Stimulated activated CD4-positive, alpha-beta T cell treated with anti-CD3 and anti-CD28 coated beads, TNF-alpha, amount 100 ng/mL, for 4 hours (primary cell): ENCODE measurements around the gene PTK7.
A peak's percentile ranks its signal among the peaks of the same experiment; 100 is the strongest.
"Not testable (repeated sequence)": the region's sequence is repeated elsewhere in the genome, so short reads cannot be mapped to it uniquely, and the experiment has no call there.

Experiments
- DNase-seq, 3 experiments: peaks; one replicate each; pipeline ENCODE4 v3.0.0-alpha.2; 2020; ENCODE audit warnings: low read depth in 3 of 3

Gene PTK7

DNA sequence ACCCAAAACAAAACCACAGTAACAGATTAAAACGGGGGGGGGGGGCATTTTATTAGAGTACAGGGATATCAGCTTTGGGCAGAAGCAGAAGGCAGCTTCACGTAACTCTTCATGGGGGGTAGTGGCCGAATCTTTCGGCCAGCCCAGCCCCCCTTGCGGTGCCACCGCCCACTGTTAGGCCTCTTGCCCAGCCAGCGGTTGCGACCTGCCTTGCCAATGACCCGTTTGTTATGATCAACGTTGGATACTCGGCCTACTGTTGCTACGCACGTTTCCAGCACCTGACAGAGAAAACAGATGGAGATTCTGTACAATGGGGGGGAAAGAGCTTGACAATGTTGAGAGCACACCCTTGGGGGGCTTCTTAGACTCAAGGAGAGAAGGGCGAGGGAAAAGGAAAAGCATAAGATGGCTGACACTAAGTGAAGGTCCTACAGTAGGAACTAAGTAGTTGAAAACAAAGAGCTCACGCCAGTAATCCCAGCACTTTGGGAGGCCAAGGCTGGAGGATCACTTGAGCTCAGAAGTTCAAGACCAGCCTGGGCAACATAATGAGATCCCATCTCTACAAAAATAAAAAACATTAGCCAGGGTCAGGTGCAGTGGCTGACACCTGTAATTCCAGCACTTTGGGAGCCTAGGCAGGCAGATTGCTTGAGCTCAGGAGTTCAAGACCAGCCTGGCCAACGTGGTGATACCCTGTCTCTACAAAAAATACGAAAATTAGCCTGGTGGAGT, 21.7 kb upstream of the PTK7 start:
- no peak for DNase-seq

DNA sequence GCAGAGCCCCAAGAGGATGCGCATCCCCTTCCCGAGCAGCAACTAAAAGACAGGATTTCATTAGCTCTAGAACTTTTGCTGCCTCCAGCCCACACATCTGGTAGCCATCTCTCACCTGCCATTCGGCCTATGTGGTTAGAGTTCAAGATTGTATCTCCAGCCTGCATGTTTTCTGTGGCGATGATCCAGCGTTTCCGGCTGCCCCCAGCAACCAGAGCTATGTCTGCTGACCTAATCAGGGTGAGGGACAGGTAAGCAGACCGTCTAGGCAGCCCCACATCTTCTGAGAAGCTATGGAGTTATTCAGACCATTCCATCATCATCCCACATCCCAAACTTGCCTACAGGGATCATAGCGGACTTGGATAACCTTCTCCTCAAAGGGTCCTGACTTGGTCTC, 20.1 kb upstream of the PTK7 start:
- no peak for DNase-seq

DNA sequence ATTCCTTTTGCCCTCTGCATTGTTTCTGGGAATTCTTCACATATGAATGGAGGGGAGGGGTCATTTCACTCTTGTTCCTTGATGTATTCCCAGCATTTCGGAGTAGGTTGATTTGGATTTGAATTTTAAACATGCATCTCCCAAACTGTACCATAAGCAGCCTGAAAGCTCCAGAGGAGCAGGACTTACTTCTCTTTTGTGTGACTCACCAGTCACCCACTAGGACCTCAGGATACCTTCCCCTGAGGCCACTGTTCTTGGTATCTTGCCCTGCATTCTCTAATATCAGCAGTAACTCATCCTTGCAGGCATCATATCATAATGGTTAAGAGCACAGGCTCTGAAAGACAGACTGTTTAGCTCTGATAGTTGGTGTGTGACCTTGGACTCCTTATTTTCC, 17.6 kb upstream of the PTK7 start:
- no peak for DNase-seq

DNA sequence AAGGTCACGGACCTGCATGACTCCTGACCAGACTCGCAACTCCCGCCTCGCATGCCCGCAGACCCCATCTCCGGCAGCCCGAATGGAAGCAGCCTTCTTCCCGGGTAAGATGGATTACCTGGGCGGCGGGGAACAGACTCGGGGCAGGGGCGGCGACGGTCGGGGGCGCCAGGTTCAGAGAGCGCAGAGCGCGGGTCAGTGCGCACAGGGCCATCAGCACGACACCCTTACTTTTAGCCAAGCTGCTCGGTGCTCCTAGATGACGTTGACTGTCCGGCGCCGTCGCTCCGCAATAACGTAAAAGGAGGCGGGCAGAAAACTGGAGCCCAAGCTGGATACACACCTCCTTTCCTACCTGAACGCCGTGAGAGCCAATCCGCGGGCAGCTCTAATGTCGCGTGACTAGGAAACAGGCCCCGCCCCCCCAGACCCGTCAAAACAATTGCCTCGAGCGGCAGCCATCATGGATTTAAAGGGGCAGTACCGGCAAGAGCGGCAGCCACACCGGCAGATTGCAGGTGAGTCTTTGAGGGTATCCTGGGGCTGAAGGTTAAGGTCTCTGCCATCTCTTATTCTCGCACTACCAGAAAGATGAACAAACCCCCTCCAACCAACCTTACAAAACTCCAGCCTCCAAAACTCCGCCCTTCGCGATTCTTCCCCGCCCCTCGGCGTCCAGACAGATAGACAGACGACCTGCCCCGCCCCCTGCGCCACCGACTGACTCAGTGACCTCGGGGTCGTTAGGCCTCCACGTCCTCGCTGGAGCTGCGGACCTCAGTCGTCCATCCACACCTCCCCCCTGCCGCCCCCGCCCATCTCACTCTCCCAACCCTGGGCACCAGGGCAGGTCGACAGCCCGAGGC, 16.7 kb upstream of the PTK7 start, which contains the start of the genes KLC4 and MRPL2:
Gene KLC4 (plus strand): TSS at position 464 of the 866 bp plus-strand sequence. CDS start 1,705 bp downstream, outside the sequence.
Gene MRPL2 (minus strand): TSS at position 267 of the 866 bp plus-strand sequence. CDS start 53 bp downstream, at position 214.
- DNase-seq, result peak; percentile 87 to 98 (median 95)

DNA sequence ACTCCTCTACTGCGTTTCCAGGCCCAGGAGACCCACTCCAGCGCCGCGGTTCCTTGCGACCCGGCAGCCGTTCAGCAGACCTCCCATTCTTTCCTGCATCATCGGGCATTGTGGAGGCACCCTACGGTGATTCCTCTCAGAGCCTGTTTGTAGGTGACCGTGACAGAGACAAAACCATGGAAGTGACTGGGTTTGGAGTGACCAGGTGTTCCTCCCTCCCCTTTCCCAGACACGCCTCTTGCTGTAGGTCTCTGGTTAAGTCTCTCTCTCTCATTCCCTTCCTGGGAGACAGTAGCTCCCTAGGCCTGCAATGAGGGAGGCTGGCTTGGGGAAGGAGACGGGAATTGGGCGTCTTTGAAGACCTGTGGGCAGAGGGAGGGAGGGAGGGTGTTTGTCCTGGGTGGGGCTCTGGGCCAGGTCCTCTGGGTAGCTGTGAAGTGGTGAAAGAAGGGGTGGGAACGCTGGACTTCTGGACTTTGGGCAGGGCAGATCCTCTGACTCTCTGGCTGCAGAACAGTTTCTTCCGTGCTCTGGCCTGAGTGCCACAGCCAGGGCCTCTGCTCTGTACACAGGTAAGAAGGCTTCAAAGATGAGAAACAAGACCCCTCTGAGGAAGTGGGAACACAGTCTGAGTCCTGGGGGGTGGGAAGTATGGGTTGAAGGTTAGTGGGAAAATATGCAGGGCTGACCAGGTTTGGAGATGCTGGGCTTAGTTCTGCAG, 15.9 kb upstream of the PTK7 start:
- no peak for DNase-seq

DNA sequence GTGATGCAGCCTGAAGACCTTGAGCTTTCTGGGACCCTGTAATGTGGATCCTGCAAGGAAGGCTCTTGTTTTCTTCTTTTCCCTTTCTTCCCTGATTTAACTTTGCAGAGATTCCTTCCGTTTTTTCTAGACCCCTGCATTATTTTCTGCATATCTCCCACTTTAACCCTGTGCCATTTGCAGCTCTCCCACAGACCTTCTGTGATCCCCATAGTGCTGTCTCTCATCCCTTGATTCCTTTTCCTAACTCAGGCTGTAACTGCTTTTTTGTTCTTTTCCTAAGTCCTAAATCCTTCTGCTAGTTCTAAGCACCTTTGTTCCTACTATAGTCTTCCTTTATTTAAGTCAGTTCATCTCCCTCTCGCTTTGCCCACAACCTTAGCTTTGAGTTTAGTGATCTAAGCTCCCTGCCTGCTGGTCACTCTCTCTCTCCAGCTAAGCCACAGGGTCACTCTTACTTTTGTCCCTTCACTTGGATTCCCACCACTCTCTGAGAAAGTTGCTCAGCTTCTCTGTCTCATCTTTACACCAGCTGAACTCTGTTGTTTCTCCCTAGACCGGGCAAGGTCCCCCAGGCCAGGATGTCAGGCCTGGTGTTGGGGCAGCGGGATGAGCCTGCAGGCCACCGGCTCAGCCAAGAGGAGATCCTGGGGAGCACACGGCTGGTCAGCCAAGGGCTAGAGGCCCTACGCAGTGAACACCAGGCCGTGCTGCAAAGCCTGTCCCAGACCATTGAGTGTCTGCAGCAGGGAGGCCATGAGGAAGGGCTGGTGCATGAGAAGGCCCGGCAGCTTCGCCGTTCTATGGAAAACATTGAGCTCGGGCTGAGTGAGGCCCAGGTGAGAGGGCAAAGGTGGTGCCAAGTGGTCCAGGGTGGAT, 15.1 kb upstream of the PTK7 start:
- DNase-seq, result no peak

DNA sequence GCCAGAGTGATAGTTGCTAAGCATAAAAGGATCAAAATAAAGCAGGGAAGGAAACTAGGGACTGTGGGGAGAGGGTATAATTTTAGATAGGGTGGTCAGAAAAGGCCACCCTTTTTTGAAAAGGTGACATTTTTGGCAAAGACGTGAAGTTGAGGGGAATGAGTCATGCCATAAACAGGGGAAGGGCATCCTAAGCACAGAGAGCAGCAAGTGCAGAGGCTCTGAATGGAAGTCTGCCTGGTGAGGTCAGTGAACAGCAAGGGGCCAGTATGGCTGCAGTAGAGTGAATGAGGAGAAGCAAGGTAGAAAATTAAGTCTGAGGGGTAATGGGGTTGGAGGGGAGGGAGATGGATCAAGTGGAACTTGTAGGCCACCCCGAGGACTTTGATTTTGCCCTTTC, 14.3 kb upstream of the PTK7 start:
- DNase-seq, result no peak

DNA sequence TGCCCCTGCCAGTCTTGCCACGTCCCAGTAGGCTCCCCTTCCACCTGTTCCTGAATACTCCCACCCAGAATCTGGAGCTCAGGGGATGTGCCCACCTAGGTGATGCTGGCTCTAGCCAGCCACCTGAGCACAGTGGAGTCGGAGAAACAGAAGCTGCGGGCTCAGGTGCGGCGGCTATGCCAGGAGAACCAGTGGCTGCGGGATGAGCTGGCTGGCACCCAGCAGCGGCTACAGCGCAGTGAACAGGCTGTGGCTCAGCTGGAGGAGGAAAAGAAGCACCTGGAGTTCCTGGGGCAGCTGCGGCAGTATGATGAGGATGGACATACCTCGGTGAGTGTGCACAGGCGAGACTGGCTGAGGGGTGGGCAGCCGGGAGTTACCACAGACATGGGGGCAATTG, 13.3 kb upstream of the PTK7 start:
- no peak for DNase-seq

DNA sequence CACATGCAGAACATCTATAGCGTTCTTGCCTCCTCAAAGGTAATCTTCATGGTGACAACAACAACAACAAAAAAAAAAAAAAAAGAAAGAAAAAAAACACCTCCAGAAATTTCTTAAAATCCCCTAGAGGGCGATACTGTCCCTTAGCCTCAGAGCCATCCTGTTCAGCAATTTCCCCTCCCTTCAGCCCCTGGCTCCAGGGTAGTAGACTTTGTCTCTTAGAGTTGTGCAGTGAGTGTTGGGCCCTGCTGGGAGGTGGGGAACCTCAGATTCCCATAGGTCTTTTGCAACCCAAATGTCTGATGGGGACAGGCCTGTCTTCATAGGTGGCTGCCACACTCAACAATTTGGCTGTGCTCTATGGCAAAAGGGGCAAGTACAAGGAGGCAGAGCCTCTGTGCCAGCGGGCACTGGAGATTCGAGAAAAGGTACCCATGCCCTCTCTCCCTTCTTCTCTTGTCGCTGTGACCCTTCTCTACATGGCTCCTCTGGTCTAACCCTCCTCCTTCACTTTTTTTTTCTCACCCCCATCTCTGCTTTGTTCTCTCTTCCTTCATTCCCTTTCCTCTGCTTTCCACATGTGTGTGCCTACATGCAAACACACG, 6.0 kb upstream of the PTK7 start:
- no peak for DNase-seq

DNA sequence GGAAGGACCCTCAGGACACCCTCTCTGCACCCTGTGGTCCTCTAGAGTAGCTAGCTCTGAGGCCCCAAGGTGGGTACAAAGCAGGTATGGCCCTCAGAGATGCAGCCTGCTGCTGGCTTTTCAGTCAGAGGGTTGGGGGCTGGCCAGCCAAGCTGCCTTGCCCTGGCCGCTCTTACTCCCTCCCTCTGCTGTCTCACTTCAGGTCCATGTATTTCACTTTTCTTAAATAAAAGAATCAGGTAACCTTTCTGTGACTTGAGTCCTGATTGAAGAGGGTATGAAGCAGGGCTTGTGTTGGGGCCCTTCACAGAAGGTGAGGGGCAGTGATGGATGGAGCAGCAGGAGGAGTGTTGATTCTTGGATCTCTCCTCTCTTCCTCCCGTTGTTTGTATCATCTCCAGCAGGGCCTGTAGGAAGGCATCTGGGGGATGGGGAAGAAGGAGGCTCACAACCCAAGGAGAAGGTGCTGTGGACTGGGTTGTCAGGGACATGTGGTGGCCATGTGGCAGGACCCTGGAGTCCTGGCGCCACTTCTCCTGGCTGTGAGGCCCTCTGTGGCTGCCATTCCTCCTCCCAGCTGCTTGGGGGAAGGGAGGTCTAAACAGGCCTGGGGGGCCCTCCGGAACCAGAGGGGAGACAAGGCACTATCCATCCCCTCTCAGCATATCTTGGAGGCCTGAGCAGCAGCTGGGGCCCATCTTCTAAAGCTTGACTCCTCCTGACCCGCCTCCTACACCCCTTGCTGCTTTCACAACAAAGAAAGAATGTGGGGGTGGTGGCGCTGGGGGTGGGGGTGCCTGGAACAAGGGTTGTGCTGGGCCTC, 1.1 kb upstream of the PTK7 start:
- DNase-seq, result no peak

DNA sequence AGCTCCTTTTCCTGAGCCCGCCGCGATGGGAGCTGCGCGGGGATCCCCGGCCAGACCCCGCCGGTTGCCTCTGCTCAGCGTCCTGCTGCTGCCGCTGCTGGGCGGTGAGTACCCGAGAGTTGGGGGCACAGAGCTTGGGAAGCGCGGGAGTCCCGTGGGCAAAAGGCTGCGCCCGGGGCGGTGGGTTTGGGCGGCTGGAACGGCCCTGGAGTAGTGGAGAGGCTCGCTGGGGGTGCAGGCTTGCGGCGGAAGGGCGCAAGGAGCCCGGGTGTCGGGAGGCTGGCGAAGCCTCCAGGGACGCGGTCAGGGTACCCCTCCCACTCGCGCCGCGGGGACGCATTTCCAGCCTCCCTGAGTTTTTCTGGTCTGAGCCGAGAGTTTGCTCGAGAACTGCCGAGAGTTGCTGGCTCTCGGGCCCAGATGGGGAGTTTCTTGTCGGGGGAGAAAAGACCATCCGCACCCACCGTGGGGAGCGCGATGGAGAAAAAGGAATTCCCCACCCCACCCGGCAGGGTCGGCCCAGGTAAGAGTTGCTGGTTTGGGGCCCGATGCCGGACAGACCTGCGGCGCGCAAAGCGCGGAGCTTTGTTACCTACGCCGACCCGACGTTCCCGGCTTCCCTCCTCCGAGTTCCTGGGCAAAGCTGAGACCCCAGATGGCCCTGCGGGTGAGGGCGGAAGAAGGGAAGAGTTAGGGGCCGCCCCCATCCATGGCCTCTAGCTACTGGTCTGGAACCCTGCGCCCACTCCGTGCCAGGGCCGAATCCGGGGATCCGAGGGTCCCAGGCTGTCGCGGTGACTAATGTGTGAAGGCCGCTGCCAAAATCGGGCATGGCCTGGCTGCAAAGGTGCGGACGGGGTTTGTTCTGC, 584 bp downstream of the PTK7 start:
- peak in 1 of 3 experiments; percentile 12 for DNase-seq

DNA sequence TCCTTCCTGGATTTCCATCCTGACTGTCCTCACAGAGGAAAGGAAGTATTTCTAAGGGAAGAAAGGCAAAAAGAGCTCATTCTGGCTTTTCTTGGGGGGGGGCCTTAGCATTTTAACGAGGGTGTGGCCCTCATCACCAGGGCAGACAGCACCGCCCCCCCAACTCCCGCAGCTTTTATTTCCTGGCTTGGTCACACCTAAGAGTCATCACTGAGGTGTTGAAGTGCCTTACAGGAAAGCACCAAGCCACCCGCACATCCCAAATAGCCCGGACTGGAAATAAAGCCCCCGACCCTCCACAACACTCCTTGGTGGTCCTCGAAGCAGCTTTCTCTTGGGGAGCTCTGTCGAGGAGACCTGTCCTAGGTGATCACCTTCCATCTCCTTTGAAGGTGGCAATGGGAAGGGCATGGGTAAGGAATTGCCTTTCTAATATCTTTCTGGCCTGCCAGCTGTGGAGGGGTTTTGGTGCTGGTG, 1.3 kb downstream of the PTK7 start:
- DNase-seq, result no peak

DNA sequence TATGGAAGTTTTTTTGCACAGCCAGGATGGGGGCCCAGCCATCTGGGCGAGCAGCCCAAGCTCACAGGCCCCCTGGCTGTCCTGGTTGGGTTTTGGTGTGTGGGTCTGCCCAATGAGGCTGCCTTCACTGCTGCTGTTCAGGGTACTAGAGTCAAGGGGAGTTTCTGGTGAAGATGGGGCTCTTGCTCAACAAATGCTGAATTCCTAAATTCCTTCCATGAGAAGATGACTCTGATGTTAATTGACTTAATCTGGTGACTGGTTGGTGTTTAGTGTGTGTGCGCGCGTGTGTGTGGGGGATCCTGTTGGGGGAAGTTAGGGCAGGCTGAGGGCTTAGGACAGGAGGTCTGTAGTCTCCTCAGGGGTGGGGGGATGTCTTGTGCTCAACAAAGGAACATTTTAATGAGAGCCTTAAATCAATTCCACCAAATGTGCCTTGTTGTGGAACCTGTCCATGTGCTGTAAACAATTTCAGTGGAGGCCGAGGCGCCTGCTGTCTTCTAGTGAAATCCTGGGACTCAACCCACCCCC, 1.9 kb downstream of the PTK7 start:
- DNase-seq, result no peak

DNA sequence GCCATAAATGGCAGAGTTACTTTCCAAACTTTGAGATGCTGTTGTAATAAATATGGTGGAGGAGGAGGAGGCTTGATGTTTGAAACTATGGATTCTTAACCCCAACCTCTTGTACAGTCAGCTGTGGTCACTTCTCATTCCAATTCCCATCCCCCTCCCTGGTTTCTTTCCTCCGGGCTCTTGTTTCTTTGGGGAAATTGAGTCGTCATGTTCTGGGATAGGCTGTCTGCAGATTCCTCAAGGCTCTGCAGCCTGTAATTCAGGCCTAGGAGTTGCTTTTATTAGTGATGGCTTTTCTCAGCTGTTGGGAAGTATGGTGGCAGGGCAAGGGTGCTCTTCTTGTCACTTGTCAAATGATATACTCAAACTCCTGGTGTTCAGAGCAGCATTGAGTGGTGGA, 2.6 kb downstream of the PTK7 start:
- no peak for DNase-seq

DNA sequence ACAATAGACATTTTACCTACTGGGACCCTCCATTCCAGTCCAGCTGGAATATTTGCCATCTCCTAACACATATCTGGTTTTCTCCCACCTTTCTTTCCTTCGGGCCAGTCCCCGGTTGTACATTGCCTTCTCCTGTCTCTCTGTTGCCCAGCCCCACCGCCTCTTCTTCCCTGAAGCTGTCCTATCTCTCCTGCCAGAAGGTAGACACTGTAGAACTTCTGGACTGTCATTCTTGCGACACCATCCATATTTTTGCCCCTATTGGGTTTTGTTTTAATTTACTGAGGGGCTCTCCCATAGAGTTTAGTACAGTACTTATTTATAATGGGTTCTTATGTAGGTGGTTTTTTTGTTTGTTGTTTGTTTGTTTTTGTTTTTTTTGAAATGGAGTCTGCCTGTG, 4.9 kb downstream of the PTK7 start:
- DNase-seq, result no peak

DNA sequence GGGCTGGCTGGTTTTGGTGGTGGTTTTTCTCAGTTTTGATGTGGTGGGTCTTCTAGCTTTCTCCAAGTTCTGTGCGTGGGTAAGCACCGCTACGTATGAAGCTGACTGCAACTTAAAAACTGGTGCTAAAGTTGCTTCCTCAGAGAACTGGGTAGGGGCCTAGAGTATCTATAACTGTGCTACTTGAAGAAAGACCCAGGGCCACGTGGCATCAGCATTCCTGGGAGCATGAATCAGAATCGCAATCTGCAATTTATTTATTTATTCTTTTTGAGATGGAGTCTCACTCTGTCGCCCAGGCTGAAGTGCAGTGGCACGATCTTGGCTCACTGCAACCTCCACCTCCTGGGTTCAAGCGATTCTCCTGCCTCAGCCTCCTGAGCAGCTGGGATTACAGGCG, 5.8 kb downstream of the PTK7 start:
- DNase-seq, result not testable (repeated sequence)

DNA sequence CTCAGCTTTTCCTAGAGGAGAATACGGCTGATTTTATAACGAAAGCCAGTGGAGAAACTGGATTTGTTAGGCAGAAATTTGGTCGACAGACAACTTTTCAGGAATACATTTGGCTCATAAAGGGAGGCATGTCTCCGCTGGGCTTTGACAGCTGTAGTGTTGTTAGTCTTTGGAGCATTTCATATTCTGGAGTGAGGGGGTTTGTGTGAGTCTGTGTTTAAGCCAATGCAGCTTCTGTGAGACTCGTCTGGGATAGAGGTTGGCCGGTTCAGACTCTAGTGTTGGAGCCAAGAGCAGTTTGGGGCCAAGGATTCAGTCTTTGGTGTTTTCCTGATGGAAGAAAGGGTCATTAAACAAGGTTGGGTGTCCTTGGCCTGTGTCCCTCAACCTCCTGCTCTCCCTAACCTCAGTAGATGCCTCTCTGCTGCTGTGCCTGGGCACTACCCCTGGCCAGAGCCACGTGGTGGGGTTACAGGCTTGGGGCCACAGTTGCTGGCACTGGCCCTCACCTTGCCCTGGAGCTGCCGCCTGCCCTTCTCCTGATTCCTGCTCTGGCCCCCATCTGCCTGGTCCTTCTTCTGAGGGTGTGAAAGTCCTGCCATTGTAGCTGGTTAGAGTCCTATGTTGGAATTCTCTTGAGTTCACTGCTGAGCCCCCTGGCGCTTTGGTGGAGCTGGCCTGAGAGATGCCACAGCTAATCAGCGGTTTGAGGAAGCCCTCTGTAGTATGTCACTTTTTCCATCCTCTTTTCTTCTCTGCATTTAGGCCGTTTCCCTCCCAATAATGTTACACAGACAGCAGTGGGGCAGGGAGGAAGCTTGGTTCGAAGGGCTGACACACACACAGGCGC, 6.9 kb downstream of the PTK7 start:
- DNase-seq, result no peak
